ENCODE data around the gene KRTAP10-8. TPM values are rescaled to one million over a fixed set of nuclear protein-coding genes. Genes with fewer than 3 reads are reported as not detected.

KRTAP10-8 gene
- total and polyA plus RNA-seq, 2 experiments from 2014 or later, result not detected

DNA sequence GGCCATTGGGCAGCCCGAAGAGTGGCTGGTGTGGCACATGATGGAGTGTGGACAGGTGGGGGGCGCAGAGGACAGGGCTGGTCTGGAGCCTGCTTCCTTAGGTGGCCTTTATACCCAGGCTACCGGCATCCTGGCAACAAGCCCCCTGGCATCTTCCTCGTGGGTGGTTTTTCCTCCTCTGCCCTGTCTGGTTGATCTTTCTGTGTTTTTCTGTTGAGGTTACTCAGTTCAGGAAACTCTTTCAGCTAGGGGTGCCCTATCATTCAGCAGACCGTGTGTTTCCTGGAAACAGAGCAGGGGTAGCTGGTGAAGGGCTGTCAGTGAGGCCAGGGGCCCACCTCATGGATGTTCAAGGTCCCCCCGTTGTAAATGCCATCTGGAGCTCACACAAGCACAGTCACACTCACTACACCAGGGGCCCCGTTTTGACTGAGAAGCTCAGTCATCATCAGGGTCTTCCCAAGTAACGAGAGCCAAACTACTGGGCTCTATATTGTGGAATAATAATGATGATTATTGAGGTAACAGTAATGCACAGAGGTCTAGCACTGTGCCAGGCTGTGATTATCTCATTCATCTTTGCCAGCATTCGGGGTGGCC, 42.8 kb downstream of the KRTAP10-8 start, which contains the start of gene KRTAP12-4 (continued):
- no peak for TF ChIP-seq CREB1 (CRISPR knock-in tag; IDR thresholded peaks at IDR 0.05; ENCODE audit: low read depth)
- no peak for TF ChIP-seq JUNB (IDR thresholded peaks at IDR 0.05; ENCODE audit: unreplicated experiment)
- no peak for TF ChIP-seq ZNF114 (CRISPR knock-in tag; IDR thresholded peaks at IDR 0.05)
- TF ChIP-seq, protein P1, sequence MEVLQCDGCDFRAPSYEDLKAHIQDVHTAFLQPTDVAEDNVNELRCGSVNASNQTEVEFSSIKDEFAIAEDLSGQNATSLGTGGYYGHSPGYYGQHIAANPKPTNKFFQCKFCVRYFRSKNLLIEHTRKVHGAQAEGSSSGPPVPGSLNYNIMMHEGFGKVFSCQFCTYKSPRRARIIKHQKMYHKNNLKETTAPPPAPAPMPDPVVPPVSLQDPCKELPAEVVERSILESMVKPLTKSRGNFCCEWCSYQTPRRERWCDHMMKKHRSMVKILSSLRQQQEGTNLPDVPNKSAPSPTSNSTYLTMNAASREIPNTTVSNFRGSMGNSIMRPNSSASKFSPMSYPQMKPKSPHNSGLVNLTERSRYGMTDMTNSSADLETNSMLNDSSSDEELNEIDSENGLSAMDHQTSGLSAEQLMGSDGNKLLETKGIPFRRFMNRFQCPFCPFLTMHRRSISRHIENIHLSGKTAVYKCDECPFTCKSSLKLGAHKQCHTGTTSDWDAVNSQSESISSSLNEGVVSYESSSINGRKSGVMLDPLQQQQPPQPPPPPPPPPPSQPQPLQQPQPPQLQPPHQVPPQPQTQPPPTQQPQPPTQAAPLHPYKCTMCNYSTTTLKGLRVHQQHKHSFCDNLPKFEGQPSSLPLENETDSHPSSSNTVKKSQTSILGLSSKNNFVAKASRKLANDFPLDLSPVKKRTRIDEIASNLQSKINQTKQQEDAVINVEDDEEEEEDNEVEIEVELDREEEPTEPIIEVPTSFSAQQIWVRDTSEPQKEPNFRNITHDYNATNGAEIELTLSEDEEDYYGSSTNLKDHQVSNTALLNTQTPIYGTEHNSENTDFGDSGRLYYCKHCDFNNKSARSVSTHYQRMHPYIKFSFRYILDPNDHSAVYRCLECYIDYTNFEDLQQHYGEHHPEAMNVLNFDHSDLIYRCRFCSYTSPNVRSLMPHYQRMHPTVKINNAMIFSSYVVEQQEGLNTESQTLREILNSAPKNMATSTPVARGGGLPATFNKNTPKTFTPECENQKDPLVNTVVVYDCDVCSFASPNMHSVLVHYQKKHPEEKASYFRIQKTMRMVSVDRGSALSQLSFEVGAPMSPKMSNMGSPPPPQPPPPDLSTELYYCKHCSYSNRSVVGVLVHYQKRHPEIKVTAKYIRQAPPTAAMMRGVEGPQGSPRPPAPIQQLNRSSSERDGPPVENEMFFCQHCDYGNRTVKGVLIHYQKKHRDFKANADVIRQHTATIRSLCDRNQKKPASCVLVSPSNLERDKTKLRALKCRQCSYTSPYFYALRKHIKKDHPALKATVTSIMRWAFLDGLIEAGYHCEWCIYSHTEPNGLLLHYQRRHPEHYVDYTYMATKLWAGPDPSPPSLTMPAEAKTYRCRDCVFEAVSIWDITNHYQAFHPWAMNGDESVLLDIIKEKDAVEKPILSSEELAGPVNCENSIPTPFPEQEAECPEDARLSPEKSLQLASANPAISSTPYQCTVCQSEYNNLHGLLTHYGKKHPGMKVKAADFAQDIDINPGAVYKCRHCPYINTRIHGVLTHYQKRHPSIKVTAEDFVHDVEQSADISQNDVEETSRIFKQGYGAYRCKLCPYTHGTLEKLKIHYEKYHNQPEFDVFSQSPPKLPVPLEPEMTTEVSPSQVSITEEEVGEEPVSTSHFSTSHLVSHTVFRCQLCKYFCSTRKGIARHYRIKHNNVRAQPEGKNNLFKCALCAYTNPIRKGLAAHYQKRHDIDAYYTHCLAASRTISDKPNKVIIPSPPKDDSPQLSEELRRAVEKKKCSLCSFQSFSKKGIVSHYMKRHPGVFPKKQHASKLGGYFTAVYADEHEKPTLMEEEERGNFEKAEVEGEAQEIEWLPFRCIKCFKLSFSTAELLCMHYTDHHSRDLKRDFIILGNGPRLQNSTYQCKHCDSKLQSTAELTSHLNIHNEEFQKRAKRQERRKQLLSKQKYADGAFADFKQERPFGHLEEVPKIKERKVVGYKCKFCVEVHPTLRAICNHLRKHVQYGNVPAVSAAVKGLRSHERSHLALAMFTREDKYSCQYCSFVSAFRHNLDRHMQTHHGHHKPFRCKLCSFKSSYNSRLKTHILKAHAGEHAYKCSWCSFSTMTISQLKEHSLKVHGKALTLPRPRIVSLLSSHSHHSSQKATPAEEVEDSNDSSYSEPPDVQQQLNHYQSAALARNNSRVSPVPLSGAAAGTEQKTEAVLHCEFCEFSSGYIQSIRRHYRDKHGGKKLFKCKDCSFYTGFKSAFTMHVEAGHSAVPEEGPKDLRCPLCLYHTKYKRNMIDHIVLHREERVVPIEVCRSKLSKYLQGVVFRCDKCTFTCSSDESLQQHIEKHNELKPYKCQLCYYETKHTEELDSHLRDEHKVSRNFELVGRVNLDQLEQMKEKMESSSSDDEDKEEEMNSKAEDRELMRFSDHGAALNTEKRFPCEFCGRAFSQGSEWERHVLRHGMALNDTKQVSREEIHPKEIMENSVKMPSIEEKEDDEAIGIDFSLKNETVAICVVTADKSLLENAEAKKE (CRISPR knock-in tag; IDR thresholded peaks at IDR 0.05), result no peak
- no peak for TF ChIP-seq POLR2AphosphoS5 (IDR thresholded peaks at IDR 0.05; ENCODE audit: low read depth)

DNA sequence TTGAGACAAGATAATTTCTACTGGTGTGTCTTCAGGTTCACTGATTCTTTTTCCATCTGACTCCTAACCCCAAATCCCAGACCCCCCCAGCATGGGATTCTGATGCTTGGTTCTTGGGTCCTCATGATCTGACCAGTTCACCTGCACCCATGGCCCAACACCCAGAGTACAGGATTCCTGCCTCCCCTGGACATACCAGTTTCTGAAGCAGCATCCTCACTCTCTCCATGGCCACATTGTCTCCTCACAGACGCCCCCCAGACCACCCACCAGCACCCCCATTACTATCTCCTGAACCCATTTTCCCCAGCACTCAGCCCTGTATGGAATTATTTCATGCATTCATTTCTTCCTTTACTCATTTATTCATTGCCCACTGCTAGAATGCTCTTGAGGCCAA, 45.0 kb downstream of the KRTAP10-8 start:
- peaks cover 30% of the 10 kb centered on the region for H3K4me1 Mint-ChIP-seq
- TF ChIP-seq, protein P2, sequence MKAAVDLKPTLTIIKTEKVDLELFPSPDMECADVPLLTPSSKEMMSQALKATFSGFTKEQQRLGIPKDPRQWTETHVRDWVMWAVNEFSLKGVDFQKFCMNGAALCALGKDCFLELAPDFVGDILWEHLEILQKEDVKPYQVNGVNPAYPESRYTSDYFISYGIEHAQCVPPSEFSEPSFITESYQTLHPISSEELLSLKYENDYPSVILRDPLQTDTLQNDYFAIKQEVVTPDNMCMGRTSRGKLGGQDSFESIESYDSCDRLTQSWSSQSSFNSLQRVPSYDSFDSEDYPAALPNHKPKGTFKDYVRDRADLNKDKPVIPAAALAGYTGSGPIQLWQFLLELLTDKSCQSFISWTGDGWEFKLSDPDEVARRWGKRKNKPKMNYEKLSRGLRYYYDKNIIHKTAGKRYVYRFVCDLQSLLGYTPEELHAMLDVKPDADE (IDR thresholded peaks at IDR 0.05), result no peak
- TF ChIP-seq CREB1 (CRISPR knock-in tag; IDR thresholded peaks at IDR 0.05; ENCODE audit: low read depth), result no peak
- TF ChIP-seq EZH2 (IDR thresholded peaks at IDR 0.05; ENCODE audit: low read depth, unreplicated experiment), result no peak
- no peak for TF ChIP-seq ZNF331 (CRISPR knock-in tag; IDR thresholded peaks at IDR 0.05; ENCODE audit: low read depth)
- Histone ChIP-seq H3F3A (replicated peaks; ENCODE audit: low read depth) (0 out of 2 replicates have a peak, but pooled peaks cover 3% of the 10 kb centered on the region), H3K27me3 (ENCODE audit: insufficient read depth) (no peaks in the 10 kb centered on the region), H3K79me2 (replicated peaks; ENCODE audit: insufficient read depth) (no peaks in the 10 kb centered on the region), H3K27ac (ENCODE audit: low read depth) (no peak overlapping the region), H3K9me2 (ENCODE audit: insufficient read depth) (no peaks in the 10 kb centered on the region), H3K4me2 (no peak overlapping the region), H3K36me3 (ENCODE audit: insufficient read depth) (no peaks in the 10 kb centered on the region), H4K20me1 (replicated peaks; ENCODE audit: insufficient read depth) (no peaks in the 10 kb centered on the region), H3K4me1 (ENCODE audit: insufficient read depth) (peaks cover 31% of the 10 kb centered on the region), H3K4me3 (no peak overlapping the region), H2AFZ (no peak overlapping the region)
- H3K4me3 Mint-ChIP-seq, result no peak overlapping the region
- peaks cover 10% of the 10 kb centered on the region for H3K27me3 Mint-ChIP-seq (ENCODE audit: insufficient read depth, low read depth, poor library complexity)
- H3K9me3 Mint-ChIP-seq, result peaks cover 21% of the 10 kb centered on the region
- H3K36me3 Mint-ChIP-seq (ENCODE audit: low read depth), result peaks cover 9% of the 10 kb centered on the region; the same call in 2 of the 3 replicates
- no peak for ATAC-seq
- H3K27ac Mint-ChIP-seq, result no peak overlapping the region
- no peak for DNase-seq (ENCODE audit: low spot score)
